GM18951 (cell line): Measurements from ENCODE around the gene FOXN1.

Source experiments
- POLR2A ChIP-seq: IDR thresholded peaks from 4 replicates; pipeline ENCODE4 v1.6.1; 2011; ENCODE audit warnings: mild to moderate bottlenecking; ENCODE audit not compliant: insufficient read length, insufficient read depth; ENCODE audit errors: extremely low read depth
- in situ Hi-C: fragments of 300-500 bp; cut with MboI; formaldehyde crosslinking; loops from one replicate; pipeline ENCODE4 v1.12.0; 2022; ENCODE audit warnings: low sequenced_read_pairs, mixed read lengths, inconsistent platforms; ENCODE audit not compliant: unreplicated experiment

The FOXN1 gene

GRCh38 chr17:28528327-28529012 lies 22.3 kb downstream of the FOXN1 start:
- TF ChIP-seq POLR2A = no peak
- in situ Hi-C loops = no loop called here

GRCh38 chr17:28529013-28529400 lies 22.9 kb downstream of the FOXN1 start:
- in situ Hi-C loops = no loop called here
- no peak for TF ChIP-seq POLR2A

GRCh38 chr17:28530250-28530649 lies 24.1 kb downstream of the FOXN1 start:
- TF ChIP-seq POLR2A = no peak
- in situ Hi-C loops = no loop called here

GRCh38 chr17:28530926-28531325 lies 24.8 kb downstream of the FOXN1 start:
- in situ Hi-C loops = no loop called here
- no peak for TF ChIP-seq POLR2A

GRCh38 chr17:28532050-28532960 lies 26.2 kb downstream of the FOXN1 start:
- no peak for TF ChIP-seq POLR2A
- in situ Hi-C loops = no loop called here

- in situ Hi-C loops = no loop called here
- no peak for TF ChIP-seq POLR2A
Measured at GRCh38 chr17:28533091-28533807, 27.1 kb downstream of the FOXN1 start.

GRCh38 chr17:28534740-28535375 lies 28.7 kb downstream of the FOXN1 start:
- TF ChIP-seq POLR2A = no peak
- in situ Hi-C loops = loop anchor here (5.0 kb wide), 1 partner anchor 33 kb away; no protein-coding TSS in a partner anchor

GRCh38 chr17:28536532-28537218 lies 30.5 kb downstream of the FOXN1 start:
- in situ Hi-C loops = loop anchor here (5.0 kb wide), 1 partner anchor 34 kb away; no protein-coding TSS in a partner anchor
- TF ChIP-seq POLR2A = no peak

- in situ Hi-C loops = loop anchor here (5.0 kb wide), 1 partner anchor 35 kb away; no protein-coding TSS in a partner anchor
- TF ChIP-seq POLR2A = no peak
Measured at GRCh38 chr17:28537219-28537610, 31.1 kb downstream of the FOXN1 start.

- in situ Hi-C loops = loop anchor here (5.0 kb wide), 1 partner anchor 36 kb away; no protein-coding TSS in a partner anchor
- TF ChIP-seq POLR2A = no peak
Measured at GRCh38 chr17:28538296-28538895, 32.2 kb downstream of the FOXN1 start.

- in situ Hi-C loops = no loop called here
- TF ChIP-seq POLR2A = no peak
Measured at GRCh38 chr17:28540231-28540630, 34.1 kb downstream of the FOXN1 start.

- in situ Hi-C loops = no loop called here
- no peak for TF ChIP-seq POLR2A
Measured at GRCh38 chr17:28541439-28541838, 35.3 kb downstream of the FOXN1 start.
